ENCODE results near the gene PARL.

- TF ChIP-seq EP300 (IDR thresholded peaks at IDR 0.05; ENCODE audit: borderline replicate concordance) (no peak), MAX (IDR thresholded peaks at IDR 0.05) (no peak)
These were observed 40.3 kb upstream of the PARL start for GRCh38 chr3:183924956-183925355.
